Spleen (tissue), 13 donors: ENCODE results near the gene OR2L13. TPM values are rescaled to one million over a fixed set of nuclear protein-coding genes. Genes with fewer than 3 reads are reported as not detected.

Experiments
- DNase-seq: peaks from one replicate; pipeline ENCODE4 v3.0.0-alpha.2; 2020
- H3K27ac ChIP-seq, 8 donors: fragments of 200-600 bp; sonication (generic) in 7 of 8; 1 replicate in 4 of 8; 2 replicates in 4 of 8; pipeline versions ENCODE4 v1.5.0 to v1.8.0; 2016 to 2021; ENCODE audit warnings: inconsistent platforms in 4 of 8, mild to moderate bottlenecking in 4 of 8, moderate library complexity in 1 of 8
- H3K27me3 ChIP-seq, 7 donors: fragments of 200-600 bp; sonication (generic) in 6 of 7; replicated peaks in 1 of 7; 1 replicate in 4 of 7; 2 replicates in 3 of 7; pipeline versions ENCODE4 v1.5.0 to v1.8.0; 2016 to 2021; ENCODE audit warnings: inconsistent platforms in 3 of 7, mild to moderate bottlenecking in 1 of 7
- H3K36me3 ChIP-seq, 6 donors: fragments of 200-600 bp; sonication (generic) in 5 of 6; 1 replicate in 4 of 6; 2 replicates in 2 of 6; pipeline versions ENCODE4 v1.5.0 to v1.8.0; 2016 to 2021; ENCODE audit warnings: inconsistent platforms in 2 of 6
- H3K4me1 ChIP-seq, 6 donors: fragments of 200-600 bp; sonication (generic) in 5 of 6; 1 replicate in 3 of 6; 2 replicates in 3 of 6; pipeline versions ENCODE4 v1.5.0 to v1.8.0; 2016 to 2021; ENCODE audit warnings: inconsistent platforms in 3 of 6
- H3K4me3 ChIP-seq, 8 donors: fragments of 200-600 bp; sonication (generic) in 7 of 8; 1 replicate in 4 of 8; 2 replicates in 4 of 8; pipeline versions ENCODE4 v1.5.0 to v1.8.0; 2016 to 2021; ENCODE audit warnings: inconsistent platforms in 4 of 8, mild to moderate bottlenecking in 4 of 8, moderate library complexity in 2 of 8
- H3K9me3 ChIP-seq, 8 donors: fragments of 200-600 bp; sonication (generic) in 7 of 8; 1 replicate in 4 of 8; 2 replicates in 4 of 8; pipeline versions ENCODE4 v1.5.0 to v1.8.0; 2016 to 2021; ENCODE audit warnings: inconsistent platforms in 4 of 8
- POLR2A ChIP-seq, 3 donors: fragments of 450-650 bp; IDR thresholded peaks; one replicate each; pipeline ENCODE4 v1.5.1; 2017; ENCODE audit warnings: antibody characterized with exemption in 3 of 3, mild to moderate bottlenecking in 1 of 3
- POLR2AphosphoS5 ChIP-seq, 3 donors: sonication (generic); formaldehyde crosslinking; IDR thresholded peaks; one replicate each; pipeline ENCODE4 v1.5.1; 2017; ENCODE audit warnings: antibody characterized with exemption in 3 of 3
- WGBS, 5 donors: extraction: QIAGEN DNeasy Blood & Tissue Kit in 3 of 5; methylation state at CpG; one replicate each; pipeline versions ENCODE4 v1.1.5 to v1.1.7; 2013 to 2018; 5-methylcytosine and 5-hydroxymethylcytosine counted together
- intact Hi-C: fragments of 100-400 bp; cut with DNase I; formaldehyde crosslinking; loops from one replicate; pipeline ENCODE4 v1.15.0; 2023; ENCODE audit warnings: low total_unique reads
- long read RNA-seq, 2 donors: transcript quantifications; one replicate each; lab custom pipeline, GENCODE V29; 2026
- polyA plus RNA-seq, 3 donors: library from polyadenylated mRNA; stranded (reverse); fragments of 200-250 nt; gene quantifications; one replicate each; pipeline ENCODE4 v1.2.1, GENCODE V29; 2013
- total RNA-seq, 7 donors: library from RNA; depleted of rRNA in 3 of 7; stranded (reverse); fragments of >200 nt in 3 of 7; fragmentation: NEBNext Ultra II Directional in 4 of 7; extraction: Animal tissue kit (Norgen Biotek cat#: 25700) in 4 of 7; gene quantifications; one replicate each; pipeline versions ENCODE4 v1.1.0 to v1.2.1, GENCODE V29; 2016 to 2021
- TF ChIP-seq, protein P1 (sequence below), 11 experiments: fragments of 200-600 bp in 7 of 11; fragments of 450-650 bp in 4 of 11; sonication (generic) in 4 of 11; IDR thresholded peaks in 8 of 11; conservative IDR thresholded peaks in 3 of 11; 1 replicate in 7 of 11; 2 replicates in 4 of 11; pipeline versions ENCODE4 v1.4.0 to v1.8.0; 2016 to 2021; ENCODE audit warnings: antibody characterized with exemption in 11 of 11, inconsistent platforms in 4 of 11, mild to moderate bottlenecking in 1 of 11
- donor health status: healthy with polysubstance abuse.
- donor health status: DM: no; HTN: no; CAD: no; lungs with moderate emphysema.
- donor health status: DM: no; HTN: no; CAD: no.
- donor health status: Bipolar disorder and iron deficiency.
- donor health status: healthy.
- donor health status: DM: no; HTN: no; CAD: no.
- donor health status: DM: yes; HTN: yes; CAD: no.

The OR2L13 gene
- 1 to 10 TPM in 1 of 7 donors, under 1 TPM in 4, not detected in 2; 0.23 to 1.1 (median 0.60) TPM for total RNA-seq
- under 1 TPM; 0.14 to 0.32 (median 0.22) TPM for polyA plus RNA-seq
- long read RNA-seq, donor 1 = 0 reads
- long read RNA-seq, donor 2 = 0 reads

DNA sequence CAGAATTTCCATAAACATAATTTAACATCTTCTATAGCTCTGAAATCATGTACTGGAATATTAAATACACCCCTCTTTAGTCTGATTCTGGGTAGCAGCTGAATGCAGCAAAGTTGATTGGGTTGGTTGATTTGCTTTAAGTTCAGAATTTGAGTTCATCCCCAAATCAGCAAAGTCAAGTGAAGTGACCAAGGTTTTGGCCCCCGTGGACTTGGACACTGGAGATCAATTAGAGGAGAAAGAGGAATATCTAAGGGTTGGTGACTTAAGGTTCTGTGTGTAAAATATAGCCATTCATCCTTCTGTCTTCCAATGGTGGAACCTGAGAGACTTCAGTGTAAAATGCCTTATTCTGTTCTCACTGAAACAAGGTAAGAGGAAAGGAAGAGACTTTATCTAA, at the start of gene OR2L13:
Gene OR2L13 (plus strand): TSS at position 301 of the 400 bp plus-strand sequence. CDS start 4,192 bp downstream, outside the sequence.
- 34 to 65% (median 62%) methylated on average over 1 of the region's 1 CpG for WGBS, 5 donors
- no peaks in the 10 kb centered on the region for H3K4me1 ChIP-seq
- H3K27me3 ChIP-seq = no peaks in the 10 kb centered on the region
- no peak for DNase-seq
- no peak within 1 kb of the TSS for H3K4me3 ChIP-seq
- H3K36me3 ChIP-seq = no peaks in the 10 kb centered on the region
- intact Hi-C loops = no loop called here
- TF ChIP-seq POLR2A (IDR thresholded peaks at IDR 0.05) = no peak
- TF ChIP-seq, protein P1, sequence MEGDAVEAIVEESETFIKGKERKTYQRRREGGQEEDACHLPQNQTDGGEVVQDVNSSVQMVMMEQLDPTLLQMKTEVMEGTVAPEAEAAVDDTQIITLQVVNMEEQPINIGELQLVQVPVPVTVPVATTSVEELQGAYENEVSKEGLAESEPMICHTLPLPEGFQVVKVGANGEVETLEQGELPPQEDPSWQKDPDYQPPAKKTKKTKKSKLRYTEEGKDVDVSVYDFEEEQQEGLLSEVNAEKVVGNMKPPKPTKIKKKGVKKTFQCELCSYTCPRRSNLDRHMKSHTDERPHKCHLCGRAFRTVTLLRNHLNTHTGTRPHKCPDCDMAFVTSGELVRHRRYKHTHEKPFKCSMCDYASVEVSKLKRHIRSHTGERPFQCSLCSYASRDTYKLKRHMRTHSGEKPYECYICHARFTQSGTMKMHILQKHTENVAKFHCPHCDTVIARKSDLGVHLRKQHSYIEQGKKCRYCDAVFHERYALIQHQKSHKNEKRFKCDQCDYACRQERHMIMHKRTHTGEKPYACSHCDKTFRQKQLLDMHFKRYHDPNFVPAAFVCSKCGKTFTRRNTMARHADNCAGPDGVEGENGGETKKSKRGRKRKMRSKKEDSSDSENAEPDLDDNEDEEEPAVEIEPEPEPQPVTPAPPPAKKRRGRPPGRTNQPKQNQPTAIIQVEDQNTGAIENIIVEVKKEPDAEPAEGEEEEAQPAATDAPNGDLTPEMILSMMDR (IDR thresholded peaks at IDR 0.05 in 8 of 11, conservative IDR thresholded peaks at IDR 0.05 in 3 of 11) = no peak
- no peak for TF ChIP-seq POLR2AphosphoS5 (IDR thresholded peaks at IDR 0.05)
- no peak within 1 kb of the TSS for H3K27ac ChIP-seq
- peaks cover 0 to 15% (median 3%) of the 10 kb centered on the region in 8 donors for H3K9me3 ChIP-seq

DNA sequence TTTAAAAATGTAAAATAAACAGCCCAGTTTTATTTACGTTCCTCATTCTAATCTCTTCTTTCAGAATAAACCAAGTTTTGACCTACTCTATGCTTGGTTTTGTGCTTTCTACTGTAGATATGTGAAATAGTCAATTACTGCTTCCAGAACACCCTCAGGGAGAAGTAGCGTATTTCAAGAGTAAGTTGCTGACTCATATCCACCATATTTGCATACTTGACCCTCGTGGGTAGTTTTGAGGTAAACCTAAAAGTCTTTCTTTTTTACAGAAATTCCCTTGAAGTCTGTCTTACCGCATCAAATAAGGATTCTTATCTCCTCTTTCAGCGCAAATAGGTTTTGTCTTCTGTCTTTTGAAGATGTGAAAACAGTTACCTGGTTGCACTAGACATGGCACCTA, 49.8 kb upstream of the OR2L13 start:
- intact Hi-C loops = no loop called here
- Histone ChIP-seq H3K36me3 (no peaks in the 10 kb centered on the region), H3K27ac (no peak overlapping the region), H3K27me3 (no peaks in the 10 kb centered on the region), H3K9me3 (peaks cover 0 to 23% (median 6%) of the 10 kb centered on the region in 8 donors), H3K4me1 (no peaks in the 10 kb centered on the region), H3K4me3 (no peak overlapping the region)
- TF ChIP-seq, protein P1 (IDR thresholded peaks at IDR 0.05 in 8 of 11, conservative IDR thresholded peaks at IDR 0.05 in 3 of 11) = no peak
- TF ChIP-seq POLR2A (IDR thresholded peaks at IDR 0.05) (no peak), POLR2AphosphoS5 (IDR thresholded peaks at IDR 0.05) (no peak)
- no peak for DNase-seq
- 54 to 65% (median 63%) methylated on average over 5 of the region's 5 CpGs for WGBS, 5 donors

- Histone ChIP-seq H3K27ac (no peak within 1 kb of the TSS), H3K4me1 (no peaks in the 10 kb centered on the region), H3K9me3 (peaks cover 0 to 18% (median 6%) of the 10 kb centered on the region in 8 donors), H3K27me3 (no peaks in the 10 kb centered on the region), H3K36me3 (no peaks in the 10 kb centered on the region), H3K4me3 (no peak within 1 kb of the TSS)
- DNase-seq = no peak
- intact Hi-C loops = no loop called here
- TF ChIP-seq, protein P1 (IDR thresholded peaks at IDR 0.05 in 8 of 11, conservative IDR thresholded peaks at IDR 0.05 in 3 of 11) = no peak
- TF ChIP-seq POLR2AphosphoS5 (IDR thresholded peaks at IDR 0.05) = no peak
- no peak for TF ChIP-seq POLR2A (IDR thresholded peaks at IDR 0.05)
- 73 to 87% (median 79%) methylated on average over 2 of the region's 2 CpGs for WGBS, 5 donors
These were observed 48.4 kb upstream of the OR2L13 start, which contains the start of gene OR2L3 for GRCh38 chr1:248046536-248046935. Gene OR2L3, plus strand, starts transcription at chr1:248046836. Its CDS starts 13,846 bp downstream, at chr1:248060682.

DNA sequence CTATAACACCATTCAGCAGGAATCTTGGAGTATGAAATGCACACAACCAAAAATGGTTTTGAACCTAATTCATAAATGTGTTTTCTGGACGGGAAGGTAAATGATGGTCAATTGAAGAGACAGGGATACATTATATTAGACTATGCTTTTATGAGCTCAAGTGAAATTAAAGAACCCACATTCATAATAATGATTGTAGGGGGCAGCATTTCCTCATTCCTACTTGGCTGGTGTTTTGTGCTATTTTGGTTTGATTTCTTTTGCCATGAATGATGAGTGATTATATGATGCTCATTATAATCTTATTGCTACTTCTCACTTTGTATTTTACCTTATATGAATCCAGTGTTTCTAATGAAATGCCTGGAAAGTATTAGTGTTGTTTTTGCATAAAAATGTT, 48.0 kb upstream of the OR2L13 start:
- H3K9me3 ChIP-seq = peaks cover 0 to 18% (median 6%) of the 10 kb centered on the region in 8 donors
- no peak for TF ChIP-seq POLR2A (IDR thresholded peaks at IDR 0.05)
- no peak for TF ChIP-seq POLR2AphosphoS5 (IDR thresholded peaks at IDR 0.05)
- TF ChIP-seq, protein P1 (IDR thresholded peaks at IDR 0.05 in 8 of 11, conservative IDR thresholded peaks at IDR 0.05 in 3 of 11) = no peak
- H3K4me1 ChIP-seq = no peaks in the 10 kb centered on the region
- no peak overlapping the region for H3K4me3 ChIP-seq
- no peak overlapping the region for H3K27ac ChIP-seq
- WGBS, 5 donors = 60 to 82% (median 63%) methylated on average over 1 of the region's 1 CpG
- DNase-seq = no peak
- intact Hi-C loops = no loop called here
- H3K27me3 ChIP-seq = no peaks in the 10 kb centered on the region
- H3K36me3 ChIP-seq = no peaks in the 10 kb centered on the region
